ENCODE results near the gene ADD3. TPM values are rescaled to one million over a fixed set of nuclear protein-coding genes. Genes with fewer than 3 reads are reported as not detected.

Gene ADD3
- total RNA-seq, 4 donors from 2014 or later = 257 to 644 (median 358) TPM

DNA sequence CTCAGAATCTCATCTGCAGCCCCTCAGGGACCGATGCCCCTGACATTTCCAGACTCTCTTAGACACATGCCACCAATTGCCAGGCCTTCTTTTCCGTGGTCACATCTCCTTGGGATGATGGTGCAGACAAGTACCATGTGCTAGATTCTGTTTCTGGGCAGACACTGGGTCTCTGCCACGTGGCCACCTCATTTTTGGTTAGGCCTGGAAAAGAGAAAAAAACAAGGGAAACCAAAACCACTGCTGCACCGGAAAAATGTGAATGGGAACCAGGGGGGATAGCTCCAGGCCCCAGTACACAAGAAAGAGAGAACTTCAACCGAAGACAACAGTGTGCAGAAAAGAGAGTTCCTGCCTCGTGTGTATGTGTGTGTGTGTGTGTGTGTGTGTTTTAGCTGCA is 176.6 kb downstream of the ADD3 start:
- DNase-seq = no peak
- WGBS, 2 donors = 71 to 78% methylated on average over 6 of the region's 6 CpGs

More for the DNA sequence above, 176.6 kb downstream of the ADD3 start:
- Histone ChIP-seq H3K27me3 (no peaks in the 10 kb centered on the region), H3K4me1 (no peaks in the 10 kb centered on the region), H3K4me3 (replicated peaks in 1 of 3) (no peak overlapping the region), H3K36me3 (no peaks in the 10 kb centered on the region), H3K27ac (no peak overlapping the region), H3K9me3 (no peaks in the 10 kb centered on the region)
- intact Hi-C loops (cut with DNase I) = no loop called here
- TF ChIP-seq CTCF (IDR thresholded peaks at IDR 0.05) (no peak), POLR2A (IDR thresholded peaks at IDR 0.05) (no peak)

Small RNA genes lying within 50 kb of the gene (small RNA-seq; reads per million reads assigned to genes)
- not detected for gene SNRPGP12

Other genes with a start within 250 kb of the ADD3 start
- 10 to 100 TPM; 72.7 to 89.0 (median 84.0) TPM for gene XPNPEP1, start 84.5 kb upstream of the ADD3 start, total RNA-seq
- gene MXI1, start 199.6 kb downstream of the ADD3 start, total RNA-seq = 100 to 1,000 TPM in 1 of 4 donors, 10 to 100 TPM in 3; 51.2 to 136 (median 59.6) TPM